HL-60/S4 treated with phorbol 12-myristate 13-acetate at 8.2 ng/mL for 4 days and 3 days (cell line): ENCODE measurements around the gene FOXQ1.

Experiments used
- in situ Hi-C: fragments of 300-500 bp; cut with MboI; formaldehyde crosslinking; loops from 2 replicates; pipeline ENCODE4 v1.15.0; 2022; ENCODE audit warnings: low sequenced_read_pairs

FOXQ1 gene

GRCh38 chr6:1290086-1290485, 21.8 kb upstream of the FOXQ1 start:
- in situ Hi-C loops: no loop called here

- in situ Hi-C loops: no loop called here
These were observed 21.1 kb upstream of the FOXQ1 start for GRCh38 chr6:1290805-1291204.

- in situ Hi-C loops: no loop called here
These were observed 20.5 kb upstream of the FOXQ1 start for GRCh38 chr6:1291381-1291780.

GRCh38 chr6:1295420-1295819, 16.5 kb upstream of the FOXQ1 start:
- in situ Hi-C loops: no loop called here

GRCh38 chr6:1296079-1296478, 15.8 kb upstream of the FOXQ1 start:
- in situ Hi-C loops: no loop called here

- in situ Hi-C loops: no loop called here
These were observed 15.4 kb upstream of the FOXQ1 start for GRCh38 chr6:1296542-1296941.

- in situ Hi-C loops: no loop called here
These were observed 14.2 kb upstream of the FOXQ1 start for GRCh38 chr6:1297746-1298145.

- in situ Hi-C loops: no loop called here
These were observed 13.1 kb upstream of the FOXQ1 start for GRCh38 chr6:1298768-1299167.

- in situ Hi-C loops: no loop called here
These were observed 5.8 kb upstream of the FOXQ1 start for GRCh38 chr6:1306133-1306532.

GRCh38 chr6:1309366-1309765, 2.5 kb upstream of the FOXQ1 start:
- in situ Hi-C loops: no loop called here

GRCh38 chr6:1310628-1311399, 1.1 kb upstream of the FOXQ1 start:
- in situ Hi-C loops: no loop called here

- in situ Hi-C loops: no loop called here
These were observed 240 bp downstream of the FOXQ1 start for GRCh38 chr6:1312203-1312472.

- in situ Hi-C loops: no loop called here
These were observed 822 bp downstream of the FOXQ1 start for GRCh38 chr6:1312473-1313367.

GRCh38 chr6:1313384-1313766, 1.5 kb downstream of the FOXQ1 start:
- in situ Hi-C loops: no loop called here

GRCh38 chr6:1313767-1314503, 2.0 kb downstream of the FOXQ1 start:
- in situ Hi-C loops: no loop called here

GRCh38 chr6:1314617-1315016, 2.7 kb downstream of the FOXQ1 start:
- in situ Hi-C loops: no loop called here

GRCh38 chr6:1315201-1315559, 3.3 kb downstream of the FOXQ1 start:
- in situ Hi-C loops: no loop called here

GRCh38 chr6:1315560-1316386, 3.9 kb downstream of the FOXQ1 start:
- in situ Hi-C loops: no loop called here

- in situ Hi-C loops: no loop called here
These were observed 4.6 kb downstream of the FOXQ1 start for GRCh38 chr6:1316489-1316971.

GRCh38 chr6:1317302-1317815, 5.5 kb downstream of the FOXQ1 start:
- in situ Hi-C loops: no loop called here

GRCh38 chr6:1318036-1318435, 6.1 kb downstream of the FOXQ1 start:
- in situ Hi-C loops: no loop called here
